GM12878 (cell line): ENCODE measurements around the gene SCYL3. TPM values are rescaled to one million over a fixed set of nuclear protein-coding genes. Genes with fewer than 3 reads are reported as not detected.

Experiments
- ATAC-seq: fragments of 200-7000 bp; cut with Tn5 transposase; 3 replicates; pipeline ENCODE4 v1.9.1; 2020; ENCODE audit warnings: mild to moderate bottlenecking, moderate library complexity
- BruUV-seq: library from RNA; stranded (reverse); fragments of 400-500 nt; replicated peaks from 2 replicates; lab custom pipeline; 2021; lab: Mats Ljungman, UMichigan
- CTCF ChIA-PET: fragments of 300-600 bp; sonication (Branson Sonifier 250); formaldehyde crosslinking; extraction: SDS; loops from one replicate; lab custom pipeline; 2021; ENCODE audit warnings: inconsistent platforms; lab: Yijun Ruan, JAX
- POLR2A ChIA-PET: fragments of 350-600 bp; formaldehyde crosslinking; extraction: SDS; loops from one replicate; lab custom pipeline; 2021; ENCODE audit warnings: inconsistent platforms; lab: Charles Lee
- RAD21 ChIA-PET: fragments of 300-600 bp; sonication (Branson Sonifier 250); formaldehyde crosslinking; loops from one replicate; lab custom pipeline; 2023; ENCODE audit warnings: antibody characterized with exemption; ENCODE audit not compliant: unreplicated experiment; lab: Charles Lee
- SMC1A ChIA-PET: fragments of 300-600 bp; sonication (Branson Sonifier 250); formaldehyde crosslinking; loops from one replicate; lab custom pipeline; 2023; ENCODE audit not compliant: unreplicated experiment, uncharacterized antibody; lab: Charles Lee
- DNase-seq: peaks from one replicate; pipeline ENCODE4 v3.0.0-alpha.2; 2011; ENCODE audit warnings: low read depth, low spot score
- FAIRE-seq: peaks from 3 replicates; lab custom pipeline; 2011; peaks lifted over from hg19 to GRCh38; lab: Jason Lieb, UNC
- H2AFZ ChIP-seq: 2 replicates; pipeline ENCODE4 v1.6.0; 2011; ENCODE audit warnings: low read depth, low read length, control low read depth; ENCODE audit not compliant: control insufficient read depth
- H3K27ac ChIP-seq: 2 replicates; pipeline ENCODE4 v1.5.1; 2011; ENCODE audit warnings: control low read depth; ENCODE audit not compliant: control insufficient read depth, insufficient read depth
- H3K27me3 ChIP-seq, 2 experiments: replicated peaks in 1 of 2; 2 replicates each; pipeline versions ENCODE4 v1.6.0 to v1.6.1; 2011; ENCODE audit warnings: low read length in 1 of 2; ENCODE audit not compliant: control insufficient read depth in 2 of 2, insufficient read depth in 2 of 2
- H3K36me3 ChIP-seq, 2 experiments: 2 replicates each; pipeline ENCODE4 v1.5.1; 2011; ENCODE audit warnings: low read length in 1 of 2; ENCODE audit not compliant: control insufficient read depth in 2 of 2, insufficient read depth in 2 of 2
- H3K4me1 ChIP-seq: 2 replicates; pipeline ENCODE4 v1.6.1; 2011; ENCODE audit warnings: mild to moderate bottlenecking, low read length, moderate library complexity, mixed read lengths; ENCODE audit not compliant: control insufficient read depth, insufficient read depth
- H3K4me2 ChIP-seq: 2 replicates; pipeline ENCODE4 v1.6.0; 2011; ENCODE audit warnings: control low read depth; ENCODE audit not compliant: control insufficient read depth, insufficient read depth
- H3K4me3 ChIP-seq: fragments of 200-600 bp; sonication (generic); 2 replicates; pipeline ENCODE4 v1.5.1; 2016
- H3K79me2 ChIP-seq: 2 replicates; pipeline ENCODE4 v1.6.0; 2011; ENCODE audit warnings: low read length; ENCODE audit not compliant: control insufficient read depth, insufficient read depth
- H3K9ac ChIP-seq: 2 replicates; pipeline ENCODE4 v1.8.0; 2011; ENCODE audit warnings: low read length, control low read depth, mixed read lengths; ENCODE audit not compliant: control insufficient read depth, insufficient read depth
- H3K9me3 ChIP-seq: replicated peaks from 3 replicates; pipeline ENCODE4 v1.5.1; 2011; ENCODE audit warnings: mild to moderate bottlenecking, low read length; ENCODE audit not compliant: control insufficient read depth, insufficient read depth
- H4K20me1 ChIP-seq: 2 replicates; pipeline ENCODE4 v1.6.0; 2011; ENCODE audit not compliant: control insufficient read depth, insufficient read depth
- ATF2 ChIP-seq: IDR thresholded peaks from 2 replicates; pipeline ENCODE4 v1.6.1; 2012; ENCODE audit warnings: low read length, inconsistent platforms
- CHD1 ChIP-seq: IDR thresholded peaks from 2 replicates; pipeline ENCODE4 v1.6.1; 2012; ENCODE audit warnings: low read depth, low read length, improper control_type of control experiment
- CUX1 ChIP-seq: IDR thresholded peaks from 2 replicates; pipeline ENCODE4 v1.6.1; 2012; ENCODE audit warnings: improper control_type of control experiment, low read depth, low read length; ENCODE audit not compliant: insufficient replicate concordance
- GATAD2B ChIP-seq: fragments of 450-650 bp; conservative IDR thresholded peaks from 2 replicates; pipeline ENCODE4 v1.6.1; 2017; ENCODE audit warnings: low read depth, mild to moderate bottlenecking, moderate library complexity
- MXI1 ChIP-seq: fragments of 150-350 bp; IDR thresholded peaks from 2 replicates; pipeline ENCODE4 v1.6.1; 2011; ENCODE audit warnings: low read depth, mild to moderate bottlenecking, inconsistent platforms, low read length, improper control_type of control experiment
- NR2C2 ChIP-seq: IDR thresholded peaks from 2 replicates; pipeline ENCODE4 v1.6.1; 2011; ENCODE audit warnings: borderline replicate concordance, low read depth; ENCODE audit not compliant: control insufficient read depth, insufficient read length
- POLR2AphosphoS2 ChIP-seq: IDR thresholded peaks from 2 replicates; pipeline ENCODE4 v1.6.1; 2011; ENCODE audit warnings: low read depth, mild to moderate bottlenecking, low read length, improper control_type of control experiment, moderate library complexity
- PRDM15 ChIP-seq: fragments of 450-650 bp; formaldehyde crosslinking; IDR thresholded peaks from 2 replicates; pipeline ENCODE4 v1.4.0; 2020; ENCODE audit warnings: mild to moderate bottlenecking, moderate library complexity
- SMC3 ChIP-seq: IDR thresholded peaks from 2 replicates; pipeline ENCODE4 v1.6.1; 2011; ENCODE audit warnings: low read length, improper control_type of control experiment, borderline replicate concordance
- TCF12 ChIP-seq: IDR thresholded peaks from 2 replicates; pipeline ENCODE4 v1.6.1; 2011; ENCODE audit warnings: low read depth, mild to moderate bottlenecking, low read length
- USF2 ChIP-seq: IDR thresholded peaks from 2 replicates; pipeline ENCODE4 v1.6.1; 2011; ENCODE audit warnings: low read depth, low read length, improper control_type of control experiment, borderline replicate concordance
- ZNF24 ChIP-seq: fragments of 450-650 bp; IDR thresholded peaks from 2 replicates; pipeline ENCODE4 v1.6.1; 2017; ENCODE audit warnings: antibody characterized with exemption, mild to moderate bottlenecking
- WGBS: methylation state at CpG from one replicate; pipeline ENCODE4 v1.1.6; 2016; ENCODE audit warnings: low lambda C conversion rate; ENCODE audit not compliant: insufficient replicate concordance, insufficient coverage; ENCODE audit errors: missing lambda C conversion rate; 5-methylcytosine and 5-hydroxymethylcytosine counted together
- in situ Hi-C: fragments of 300-500 bp; cut with MboI; formaldehyde crosslinking; loops from 9 replicates; pipeline ENCODE4 v1.14.3; 2018; ENCODE audit warnings: mixed read lengths
- intact Hi-C: fragments of 100-400 bp; cut with micrococcal nuclease; formaldehyde crosslinking; loops from one replicate; pipeline ENCODE4 v1.14.2; 2022; ENCODE audit not compliant: unreplicated experiment
- polyA plus RNA-seq, 11 experiments: library from polyadenylated mRNA; depleted of rRNA in 4 of 11; unstranded in 6 of 11; stranded (reverse) in 5 of 11; fragments of >200 nt; fragmentation: Nextera tagmentation in 4 of 11; fragmentation: Illumina TruSeq in 1 of 11; extraction: Ambion mirVana in 4 of 11; extraction: Trizol in 1 of 11; gene quantifications; 1 replicate in 1 of 11; 2 replicates in 10 of 11; pipeline versions ENCODE4 v1.2.1 to v1.2.3, GENCODE V29; 2011 to 2016; ENCODE audit warnings: inconsistent platforms in 2 of 11, missing spikeins in 2 of 11, low read depth in 1 of 11
- total RNA-seq, 4 experiments: library from RNA; depleted of rRNA in 3 of 4; stranded (reverse); fragments of >200 nt in 3 of 4; fragmentation: Illumina TruSeq in 1 of 4; extraction: Trizol in 1 of 4; gene quantifications; 2 replicates each; pipeline versions ENCODE4 v1.2.1 to v1.2.3, GENCODE V29; 2013 to 2021

Gene SCYL3
- total and polyA plus RNA-seq, 10 of the 15 experiments (the other 5 are each of a cell fraction or from before 2014, with no cell fraction given), result 4.3 to 14.3 (median 10.3) TPM

DNA sequence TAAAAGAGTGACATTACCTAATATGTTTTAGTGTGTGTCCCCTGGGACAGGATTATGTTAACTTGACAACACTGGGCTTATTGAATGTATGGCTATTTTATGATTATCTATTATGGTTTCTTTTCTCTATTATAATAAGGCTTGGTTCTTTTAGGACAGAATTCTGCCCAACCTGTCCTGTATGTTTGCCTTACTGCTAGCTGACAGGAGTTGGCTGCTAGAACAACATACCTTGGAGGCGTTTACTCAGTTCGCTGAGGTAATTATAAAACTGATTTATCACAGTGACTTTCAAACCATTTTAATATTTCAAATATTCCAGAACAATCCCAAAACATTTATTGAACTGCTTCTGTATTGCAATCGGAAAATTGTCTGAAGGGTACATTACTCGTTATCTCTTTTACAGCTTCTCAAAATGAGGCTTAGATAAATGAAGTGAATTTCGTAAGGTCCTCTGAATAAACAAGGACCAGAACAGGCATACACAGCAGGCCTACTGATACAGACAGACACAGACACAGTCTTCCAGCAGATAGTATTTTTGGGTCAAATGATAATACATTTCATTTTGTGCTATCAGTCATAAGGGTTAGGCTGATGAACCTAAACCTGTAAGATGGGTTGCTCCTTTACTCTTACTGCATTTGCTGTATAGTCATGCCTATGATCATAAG lies 44.2 kb downstream of the SCYL3 start:
- peaks cover 11 to 48% of the 10 kb centered on the region in 2 experiments for H3K36me3 ChIP-seq
- TF ChIP-seq CUX1, result no peak
- TF ChIP-seq TCF12, result no peak
- no peak for TF ChIP-seq PRDM15 (CRISPR knock-in tag)
- TF ChIP-seq CHD1, result no peak
- no peak for TF ChIP-seq ZNF24
- TF ChIP-seq USF2, result no peak
- no peak for TF ChIP-seq MXI1
- TF ChIP-seq GATAD2B, result no peak
- TF ChIP-seq SMC3, result no peak
- no peak for TF ChIP-seq ATF2
- TF ChIP-seq POLR2AphosphoS2, result no peak
- TF ChIP-seq NR2C2, result no peak

More for the DNA sequence above, 44.2 kb downstream of the SCYL3 start:
- intact Hi-C loops, result no loop called here
- RAD21 ChIA-PET, result no interaction called here
- BruUV-seq, result no TSS peak
- no peak for ATAC-seq
- Histone ChIP-seq H3K4me1 (no peaks in the 10 kb centered on the region), H3K4me2 (no peak overlapping the region), H3K79me2 (no peaks in the 10 kb centered on the region), H4K20me1 (no peaks in the 10 kb centered on the region), H3K9ac (no peak overlapping the region), H3K27ac (no peak overlapping the region), H3K27me3 (no peaks in the 10 kb centered on the region), H2AFZ (no peak overlapping the region), H3K4me3 (no peak overlapping the region), H3K9me3 (no peaks in the 10 kb centered on the region)
- POLR2A ChIA-PET, result no interaction called here
- CTCF ChIA-PET, result interaction anchor here (1.2 kb wide), 1 partner anchor 137 kb away, joined by 3 read pairs; no protein-coding TSS in a partner anchor
- in situ Hi-C loops, result no loop called here
- DNase-seq, result no peak
- over 99% methylated on average over 5 of the region's 5 CpGs for WGBS
- no peak for FAIRE-seq
- SMC1A ChIA-PET, result interaction anchor here (1.0 to 1.2 kb wide), 2 partner anchors 13 to 14 kb away, joined by 3 read pairs; no protein-coding TSS in a partner anchor
